HL-60/S4 treated with phorbol 12-myristate 13-acetate at 8.2 ng/mL for 4 days and 3 days (cell line): ENCODE results near the gene SMC1B.
"Not testable (repeated sequence)": the region's sequence is repeated elsewhere in the genome, so short reads cannot be mapped to it uniquely, and the experiment has no call there.

Experiments used
- in situ Hi-C: fragments of 300-500 bp; cut with MboI; formaldehyde crosslinking; loops from 2 replicates; pipeline ENCODE4 v1.15.0; 2022; ENCODE audit warnings: low sequenced_read_pairs

The SMC1B gene

DNA sequence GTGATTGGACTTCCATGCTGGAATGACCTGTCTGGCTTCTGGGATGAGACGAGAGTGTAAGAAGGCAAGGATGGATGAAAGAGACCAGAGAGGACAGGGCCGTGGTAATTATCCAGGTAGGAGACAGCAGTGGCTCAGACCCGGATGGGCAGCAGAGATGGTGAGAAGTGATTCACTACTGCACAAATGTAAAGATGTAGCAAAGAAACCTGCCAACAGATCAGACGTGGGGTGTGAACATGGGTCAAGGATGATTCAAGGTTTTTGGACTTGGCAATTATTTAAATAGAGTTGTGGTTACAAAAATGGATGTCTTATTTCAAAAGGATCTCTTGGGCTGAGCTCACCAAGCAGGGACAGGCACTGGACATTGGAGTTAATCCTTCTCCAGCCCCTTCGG is 32.8 kb upstream of the SMC1B start:
- in situ Hi-C loops, result no loop called here

DNA sequence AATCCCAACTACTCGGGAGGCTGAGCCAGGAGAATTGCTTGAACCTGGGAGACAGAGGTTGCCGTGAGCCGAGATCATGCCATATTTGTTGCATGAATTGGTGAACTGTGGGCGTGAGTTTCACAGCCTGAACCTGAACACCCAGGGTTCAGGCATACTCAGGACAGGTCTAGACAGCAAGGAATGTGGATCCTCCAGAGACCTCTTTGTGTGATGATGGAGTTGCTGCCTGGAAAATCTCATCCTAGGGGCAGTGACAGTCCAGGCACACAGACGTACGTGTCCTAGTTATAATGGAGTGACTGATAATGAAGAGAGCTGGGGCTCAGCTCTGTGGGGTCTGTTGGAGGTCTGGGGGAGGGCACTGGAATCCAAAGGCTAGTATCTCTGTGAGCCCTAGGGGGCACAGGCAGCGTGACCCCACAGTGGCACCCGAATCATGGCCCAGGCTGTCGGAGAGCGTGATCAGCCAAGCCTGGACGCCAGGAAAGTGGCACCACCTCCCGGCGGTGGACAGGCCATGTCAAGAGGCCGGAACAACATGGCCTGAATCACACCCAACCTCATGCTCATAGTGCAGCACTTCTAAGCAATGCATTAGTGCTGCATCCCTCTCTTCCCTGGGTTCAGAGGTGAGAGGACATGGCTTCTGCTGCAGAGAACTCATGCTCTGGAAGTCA is 31.8 kb upstream of the SMC1B start:
- in situ Hi-C loops, result no loop called here

DNA sequence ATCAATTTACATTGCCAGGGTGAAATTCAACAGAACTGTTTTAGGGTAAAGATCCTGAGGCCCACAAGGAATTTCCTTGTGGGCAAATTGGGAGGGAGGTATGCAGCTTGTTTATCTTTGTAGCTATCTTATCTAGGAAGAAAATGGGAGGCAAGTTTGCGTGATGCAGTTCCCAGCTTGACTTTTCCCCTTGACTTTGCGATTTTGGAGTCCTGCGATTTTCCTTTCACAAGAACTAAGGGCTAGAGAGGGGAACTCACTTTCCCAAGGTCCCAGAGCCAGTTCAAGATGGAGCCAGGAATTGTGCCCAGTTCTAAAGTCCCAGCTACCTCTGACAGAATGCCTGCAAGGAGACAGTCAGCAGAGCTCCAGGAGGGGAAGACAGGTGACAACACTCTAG is 30.8 kb upstream of the SMC1B start:
- in situ Hi-C loops, result no loop called here

DNA sequence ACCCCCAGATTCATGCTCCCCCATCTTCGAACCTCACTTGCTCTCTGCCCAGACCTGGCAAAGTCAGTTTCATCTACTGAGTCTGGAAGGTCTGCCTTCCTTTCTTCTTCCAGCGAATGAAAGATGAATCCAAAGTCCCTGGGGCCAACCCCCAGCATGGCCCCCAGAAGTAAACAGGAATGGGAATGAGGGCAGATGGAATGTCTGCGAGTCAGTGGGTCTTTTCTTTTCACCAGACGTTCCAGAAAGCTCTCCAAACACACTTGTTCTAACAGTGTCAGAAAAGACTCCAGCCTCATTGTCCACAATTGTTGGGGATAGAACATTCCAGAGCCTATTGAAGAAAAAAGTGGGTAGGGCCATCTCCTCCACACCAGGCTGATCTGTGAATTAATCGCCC is 28.7 kb upstream of the SMC1B start:
- in situ Hi-C loops, result no loop called here

DNA sequence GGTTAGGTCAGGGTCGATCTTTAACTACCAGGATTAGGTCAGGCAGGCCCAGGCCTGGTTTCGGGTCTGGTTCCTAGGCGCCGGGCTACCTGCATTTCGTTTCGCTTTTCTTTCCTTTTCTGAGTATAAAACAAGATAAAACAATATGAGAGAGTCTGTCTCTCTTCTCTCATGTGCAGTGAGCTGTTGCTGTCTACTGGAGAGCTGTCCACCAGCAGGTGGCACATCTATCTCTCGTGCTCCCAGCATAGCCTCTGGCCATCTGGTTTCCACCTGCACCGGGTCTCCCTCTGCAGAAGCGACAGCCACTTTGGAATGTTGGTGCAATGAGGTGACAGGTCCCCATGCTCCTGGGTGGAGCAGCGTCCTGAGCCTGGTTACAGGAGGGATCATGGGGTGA is 27.7 kb upstream of the SMC1B start:
- in situ Hi-C loops, result no loop called here

DNA sequence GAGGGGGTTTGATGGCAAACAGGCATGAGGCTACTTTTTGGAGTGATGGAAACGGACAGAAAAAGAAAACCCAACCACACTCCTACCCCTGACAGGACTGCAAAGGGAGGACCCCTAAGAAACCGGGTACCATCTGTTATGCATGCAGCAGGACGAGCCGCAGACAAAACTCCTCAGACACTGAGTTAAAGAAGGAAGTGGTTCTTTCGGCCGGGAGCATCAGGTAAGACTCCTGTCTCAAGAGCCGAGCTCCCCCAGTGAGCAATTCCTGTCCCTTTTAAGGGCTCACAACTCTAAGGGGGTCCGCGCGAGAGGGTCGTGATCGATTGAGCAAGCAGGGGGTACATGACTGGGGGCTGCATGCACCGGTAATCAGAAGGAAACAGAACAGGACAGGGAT is 27.3 kb upstream of the SMC1B start:
- in situ Hi-C loops, result not testable (repeated sequence)

DNA sequence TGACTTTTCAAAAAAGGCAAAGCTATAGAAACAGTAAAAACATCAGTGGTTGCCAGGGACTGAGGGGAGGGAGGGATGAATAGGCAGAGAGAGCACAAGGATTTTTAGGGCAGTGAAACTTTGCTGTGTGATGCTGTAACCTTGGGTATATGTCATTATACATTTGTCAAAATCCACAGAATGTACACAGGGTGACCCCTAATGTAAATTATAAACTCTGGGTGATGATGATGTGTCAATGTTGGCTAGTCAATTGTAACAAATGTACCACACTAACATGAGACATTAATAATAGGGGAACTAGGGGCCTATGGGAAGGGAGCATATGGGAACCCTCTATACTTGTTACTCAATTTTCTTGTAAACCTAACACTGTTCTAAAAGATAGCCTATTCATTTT is 24.9 kb upstream of the SMC1B start:
- in situ Hi-C loops, result no loop called here

DNA sequence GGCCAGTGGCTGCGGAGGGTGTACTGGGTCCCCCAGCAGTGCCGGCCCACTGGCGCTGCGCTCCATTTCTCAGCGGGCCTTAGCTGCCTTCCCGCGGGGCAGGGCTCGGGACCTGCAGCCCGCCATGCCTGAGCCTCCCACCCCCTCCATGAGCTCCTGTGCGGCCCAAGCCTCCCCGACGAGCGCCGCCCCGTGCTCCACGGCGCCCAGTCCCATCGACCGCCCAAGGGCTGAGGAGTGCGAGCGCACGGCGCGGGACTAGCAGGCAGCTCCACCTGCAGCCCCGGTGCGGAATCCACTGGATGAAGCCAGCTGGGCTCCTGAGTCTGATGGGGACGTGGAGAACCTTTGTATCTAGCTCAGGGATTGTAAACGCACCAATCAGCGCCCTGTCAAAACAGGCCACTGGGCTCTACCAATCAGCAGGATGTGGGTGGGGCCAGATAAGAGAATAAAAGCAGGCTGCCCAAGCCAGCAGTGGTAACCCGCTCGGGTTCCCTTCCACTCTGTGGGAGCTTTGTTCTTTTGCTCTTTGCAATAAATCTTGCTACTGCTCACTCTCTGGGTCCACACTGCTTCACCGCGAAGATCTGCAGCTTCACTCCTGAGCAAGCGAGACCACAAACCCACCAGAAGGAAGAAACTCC is 23.6 kb upstream of the SMC1B start:
- in situ Hi-C loops, result not testable (repeated sequence)

DNA sequence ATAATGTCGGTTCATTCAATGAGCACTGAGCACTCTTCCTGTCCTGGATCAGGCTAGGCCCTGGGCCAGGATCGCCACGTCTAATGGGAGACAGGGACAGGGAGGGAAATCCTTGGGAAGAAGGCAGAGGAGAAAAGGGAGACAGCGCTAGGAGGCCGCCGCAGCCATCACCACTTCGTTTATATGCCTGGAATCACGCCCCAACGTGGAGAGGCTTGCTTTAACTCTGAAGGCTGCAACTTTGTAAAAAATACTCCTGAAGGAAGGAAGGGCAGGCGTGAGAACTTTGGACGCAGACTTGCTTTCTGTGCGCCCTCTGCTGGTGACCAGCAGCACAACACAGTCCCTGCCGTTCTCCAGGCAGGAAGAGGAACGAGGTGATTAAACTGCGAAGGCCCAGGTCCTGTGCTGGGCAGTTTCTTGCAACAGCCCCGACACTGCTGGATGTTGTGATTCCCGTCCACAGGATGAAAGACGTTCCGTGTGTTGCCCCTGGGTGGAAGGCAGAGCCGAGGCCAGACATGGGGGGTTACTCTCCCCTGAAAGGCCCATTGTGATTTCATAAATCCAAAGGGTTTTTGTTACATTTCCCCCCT is 22.2 kb upstream of the SMC1B start:
- in situ Hi-C loops, result no loop called here

DNA sequence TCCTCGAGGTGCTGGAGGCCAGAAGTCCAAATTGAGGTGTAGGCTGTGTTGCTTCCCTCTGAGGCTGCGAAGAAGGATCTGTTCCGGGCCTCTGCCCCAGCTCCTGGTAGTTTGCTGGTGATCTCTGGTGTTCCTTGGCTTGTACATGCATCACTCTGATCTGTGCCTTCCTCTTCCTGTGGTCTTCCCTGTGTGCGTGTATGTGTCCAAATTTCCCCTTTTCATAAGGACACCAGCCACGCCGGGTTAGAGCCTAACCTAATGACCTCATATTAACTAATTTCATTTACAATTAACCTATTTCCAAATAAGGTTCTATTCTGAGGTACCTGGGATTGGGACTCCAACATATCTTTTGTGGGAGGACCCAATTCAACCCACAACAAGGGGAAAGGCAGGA is 21.6 kb upstream of the SMC1B start:
- in situ Hi-C loops, result no loop called here

DNA sequence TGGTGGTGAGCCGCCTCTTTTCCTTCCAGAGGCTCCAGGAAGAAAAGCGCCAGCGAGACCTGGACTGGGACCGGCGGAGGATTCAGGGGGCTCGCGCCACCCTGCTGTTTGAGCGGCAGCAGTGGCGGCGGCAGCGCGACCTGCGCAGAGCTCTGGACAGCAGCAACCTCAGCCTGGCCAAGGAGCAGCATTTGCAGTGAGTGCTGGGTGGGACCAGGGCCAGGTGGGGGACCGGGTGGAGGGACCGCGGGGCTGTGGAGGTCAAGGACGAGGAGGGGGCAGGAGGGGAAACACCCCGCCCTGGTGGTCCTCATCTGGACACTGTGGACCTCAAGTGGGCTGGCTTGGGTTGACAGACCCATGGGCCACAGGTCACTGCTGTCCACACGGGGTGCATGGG is 17.5 kb upstream of the SMC1B start:
- in situ Hi-C loops, result no loop called here

DNA sequence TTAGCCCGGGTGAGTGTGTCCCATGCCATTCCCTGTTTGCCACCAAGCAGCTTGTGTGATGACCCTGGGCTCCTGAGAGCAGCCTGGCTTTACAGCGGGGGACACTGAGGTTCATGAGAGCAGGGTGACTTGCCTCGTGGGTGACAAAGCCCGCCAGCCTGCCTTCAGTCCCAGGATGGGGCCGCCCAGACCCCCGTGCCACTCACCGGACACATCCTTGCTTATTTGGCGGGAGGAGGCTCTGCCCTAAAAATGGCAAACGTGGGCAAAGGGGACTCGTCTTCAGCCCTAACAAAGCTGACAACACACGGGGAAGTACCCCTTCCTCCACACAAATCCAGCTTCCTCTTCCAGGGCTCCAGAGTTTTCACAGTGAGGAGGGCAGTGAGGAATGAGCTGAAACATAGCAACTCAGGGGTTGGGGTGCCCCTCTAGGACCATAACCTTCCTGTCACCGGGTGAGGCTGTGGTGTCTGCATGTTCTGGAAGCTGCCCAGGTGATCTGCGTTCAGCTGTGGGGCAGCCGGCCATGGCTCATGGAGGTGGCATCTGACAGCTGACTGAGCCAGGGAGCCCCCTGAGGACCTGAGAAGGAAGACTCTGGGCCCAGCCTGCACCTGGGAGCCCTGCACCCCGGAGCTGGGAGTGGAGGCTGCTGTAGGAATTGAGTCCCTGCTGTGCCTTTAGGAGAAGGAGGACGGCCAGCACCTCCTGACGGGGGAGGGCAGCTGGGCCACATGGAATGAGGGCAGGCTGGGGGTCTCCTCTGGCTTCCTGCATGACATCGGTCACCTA is 16.8 kb upstream of the SMC1B start:
- in situ Hi-C loops, result loop anchor here (10.0 kb wide), 1 partner anchor 165 kb away; no protein-coding TSS in a partner anchor

DNA sequence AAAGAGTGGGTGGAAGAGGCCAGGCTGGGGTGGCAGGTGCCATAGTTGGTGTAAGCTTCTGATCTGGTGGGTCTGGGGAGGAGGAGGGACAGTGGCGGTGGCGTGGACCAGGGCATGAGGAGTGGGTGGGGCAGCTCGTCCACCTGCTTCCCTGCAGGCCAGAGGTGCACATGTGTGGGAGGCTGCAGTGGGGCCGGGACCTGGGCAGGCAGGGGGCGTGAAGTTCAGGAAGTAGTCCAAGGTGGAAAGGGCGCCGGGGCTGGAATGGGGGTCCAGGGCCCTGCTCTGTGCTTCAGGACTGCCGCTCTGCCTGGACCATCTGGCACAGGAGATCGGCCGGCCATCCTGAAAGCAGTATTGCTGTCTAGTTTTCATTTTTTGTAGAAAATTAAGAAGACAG is 16.0 kb upstream of the SMC1B start:
- in situ Hi-C loops, result loop anchor here (10.0 kb wide), 1 partner anchor 165 kb away; no protein-coding TSS in a partner anchor

DNA sequence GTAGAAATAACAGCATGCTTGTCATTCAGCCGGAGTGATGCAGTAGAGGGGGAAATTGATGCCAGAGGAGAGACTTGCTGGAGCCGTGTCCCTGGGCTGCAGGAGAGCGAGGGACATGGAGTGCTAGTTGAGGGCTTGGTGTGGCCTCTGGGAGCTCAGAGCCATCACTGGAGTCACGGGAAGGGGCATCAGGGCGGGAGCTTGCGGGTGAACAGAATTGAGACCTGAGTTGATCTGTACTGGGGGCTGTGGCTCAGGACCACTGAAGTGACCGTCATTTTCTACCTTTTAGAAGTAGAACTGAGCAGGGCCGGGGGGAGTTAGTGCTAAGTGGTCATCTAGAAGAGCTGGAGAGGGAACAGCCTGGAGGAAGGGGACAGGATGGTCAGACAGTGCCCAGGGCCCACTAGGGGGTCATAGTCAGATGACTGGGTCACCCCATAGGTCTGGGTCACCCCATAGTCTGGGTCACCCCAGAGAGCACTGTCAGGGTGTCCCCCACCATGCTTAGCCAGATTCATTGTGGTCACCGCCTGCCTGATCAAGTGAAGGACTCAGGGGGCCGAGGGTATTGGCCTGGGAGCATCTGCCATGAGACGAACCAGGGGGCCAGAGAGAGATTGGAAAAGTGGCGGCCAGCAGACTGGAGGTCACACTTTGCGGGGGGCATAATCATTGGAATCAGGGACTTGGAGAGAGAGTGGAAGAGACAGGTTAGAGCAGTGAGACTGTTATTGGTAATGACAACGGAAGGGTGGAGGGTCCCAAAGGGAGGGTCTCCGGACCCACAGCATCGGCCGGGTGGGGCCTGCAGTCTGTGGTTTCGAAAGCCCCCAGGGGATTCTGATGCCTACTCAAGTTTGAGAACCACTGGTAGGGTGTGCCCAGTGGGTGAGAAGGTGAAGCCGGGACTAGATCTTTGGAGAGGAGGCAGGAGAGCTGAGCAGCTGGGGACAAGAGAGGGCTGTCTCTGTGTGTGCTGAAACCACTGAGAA is 15.3 kb upstream of the SMC1B start:
- in situ Hi-C loops, result loop anchor here (10.0 kb wide), 1 partner anchor 164 kb away; no protein-coding TSS in a partner anchor

DNA sequence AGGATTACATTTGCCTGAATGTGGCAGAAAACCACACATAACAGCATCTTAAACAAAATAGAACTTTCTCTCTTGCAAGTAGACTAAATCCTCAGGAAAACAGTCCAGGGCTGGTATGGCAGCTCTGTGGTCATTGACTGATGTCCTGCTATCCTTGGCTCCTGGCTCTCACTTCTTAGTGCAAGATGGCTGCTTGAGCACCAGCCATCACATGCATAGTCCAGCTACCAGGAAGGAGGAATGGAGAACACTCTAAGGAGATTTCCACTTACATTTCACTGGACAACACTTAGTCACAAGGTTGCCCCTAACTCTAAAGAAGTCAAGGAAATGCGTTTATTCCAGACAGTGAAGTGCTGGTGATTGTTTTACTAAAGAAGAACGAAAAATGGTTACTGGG is 13.7 kb upstream of the SMC1B start:
- in situ Hi-C loops, result loop anchor here (10.0 kb wide), 1 partner anchor 162 kb away; no protein-coding TSS in a partner anchor

DNA sequence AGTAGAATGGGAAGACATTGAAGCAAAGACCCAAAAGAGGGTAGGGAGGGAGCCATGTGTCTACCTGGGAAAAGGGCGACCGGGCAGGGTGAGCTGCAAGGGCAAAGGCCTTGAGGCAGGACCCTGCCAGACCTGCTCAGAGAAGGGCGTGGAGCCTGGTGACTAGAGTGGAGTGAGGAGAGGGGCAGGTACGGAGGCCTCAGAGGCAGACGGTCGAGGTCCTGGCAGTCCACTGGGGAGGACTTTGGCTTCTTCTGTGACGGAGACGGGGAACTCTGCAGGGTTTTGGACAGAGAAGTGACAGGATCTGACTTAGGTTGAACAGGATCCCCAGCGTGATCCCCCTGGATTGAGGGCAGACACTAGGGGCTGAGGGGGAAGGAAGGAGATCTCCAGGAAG is 13.0 kb upstream of the SMC1B start:
- in situ Hi-C loops, result loop anchor here (10.0 kb wide), 1 partner anchor 162 kb away; no protein-coding TSS in a partner anchor

DNA sequence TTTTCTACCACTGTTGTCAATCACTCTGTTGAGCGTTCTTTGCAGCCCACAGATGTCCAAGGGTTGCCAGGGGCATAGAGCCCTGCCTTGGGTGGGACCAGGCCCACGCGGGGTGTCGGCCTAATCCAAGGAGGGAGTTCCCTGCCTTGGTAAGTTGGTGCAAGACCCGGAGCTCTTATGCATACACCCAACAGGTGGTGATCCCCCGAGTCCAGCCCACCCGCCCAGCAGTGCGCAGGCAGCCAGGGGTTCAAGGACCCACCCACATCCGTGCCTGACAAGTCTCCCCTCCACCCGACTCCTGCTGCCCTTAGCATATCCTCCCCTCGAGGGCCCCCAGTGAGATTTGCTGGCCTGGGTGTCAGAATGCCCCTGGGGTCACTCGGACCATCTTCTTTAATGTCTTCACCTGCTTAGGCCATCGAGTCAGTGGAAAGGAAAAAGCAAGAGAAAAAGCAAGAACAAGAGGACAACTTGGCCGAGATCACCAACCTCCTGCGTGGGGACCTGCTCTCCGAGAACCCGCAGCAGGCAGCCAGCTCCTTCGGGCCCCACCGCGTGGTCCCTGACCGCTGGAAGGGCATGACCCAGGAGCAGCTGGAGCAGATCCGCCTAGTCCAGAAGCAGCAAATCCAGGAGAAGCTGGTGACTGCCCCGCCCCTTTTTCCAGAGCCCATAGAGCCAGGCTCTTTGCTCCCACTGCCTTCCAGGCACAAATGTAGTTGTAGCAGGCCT is 12.3 kb upstream of the SMC1B start:
- in situ Hi-C loops, result loop anchor here (10.0 kb wide), 1 partner anchor 161 kb away; no protein-coding TSS in a partner anchor

DNA sequence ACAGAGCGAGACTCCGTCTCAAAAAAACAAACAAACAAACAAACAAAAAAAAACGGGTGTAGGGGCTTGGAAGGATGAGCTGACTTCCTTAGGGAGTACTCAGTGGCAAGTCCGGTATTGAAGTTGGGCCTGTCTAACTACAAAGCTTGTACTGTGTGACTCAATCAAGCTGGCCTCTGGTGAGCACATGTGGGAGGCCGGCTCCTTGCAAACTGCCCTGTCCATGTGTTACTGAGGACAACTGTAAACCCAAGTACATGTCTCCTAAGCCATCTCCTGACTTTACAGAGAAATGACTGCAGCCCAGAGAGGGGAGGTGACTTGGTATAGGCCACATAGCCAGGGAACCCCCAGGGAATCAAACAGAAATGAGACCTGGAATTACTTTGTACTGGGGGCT is 11.7 kb upstream of the SMC1B start:
- in situ Hi-C loops, result loop anchor here (10.0 kb wide), 1 partner anchor 160 kb away; no protein-coding TSS in a partner anchor

DNA sequence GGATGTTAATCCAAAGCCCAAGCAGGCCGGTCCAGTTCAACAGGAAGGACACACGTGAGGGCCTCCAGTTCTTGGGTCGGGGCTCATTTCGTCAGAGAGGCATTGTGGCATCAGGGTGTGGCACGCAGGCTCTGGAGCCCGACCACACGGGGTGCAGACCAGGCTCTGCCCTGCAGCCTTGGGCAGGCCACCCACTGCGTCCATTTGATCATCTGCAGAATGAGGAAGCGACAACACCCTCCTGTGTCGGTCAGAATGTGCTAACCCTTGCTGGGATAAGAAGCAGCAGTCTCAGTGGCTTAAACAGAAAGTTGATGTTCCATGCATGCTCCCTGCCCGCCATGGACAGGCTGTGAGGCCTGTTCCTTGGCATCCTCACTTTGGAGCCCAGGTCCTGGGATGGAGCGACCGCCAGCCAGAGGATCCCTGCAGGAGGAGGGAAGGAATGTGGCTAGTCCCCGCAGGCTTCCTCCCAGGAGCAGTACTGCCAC is 10.9 kb upstream of the SMC1B start:
- in situ Hi-C loops, result loop anchor here (10.0 kb wide), 1 partner anchor 159 kb away; no protein-coding TSS in a partner anchor
